T-helper 1 cell treated with Interleukin-12 subunit alpha and Interleukin-12 subunit beta and Interleukin-4 antibody, amounts not matched to agents 30 ng/mL and 1 ng/mL, for 36 hours (primary cell): ENCODE data around the gene HMGA1. TPM values are rescaled to one million over a fixed set of nuclear protein-coding genes. Genes with fewer than 3 reads are reported as not detected.

ENCODE experiments used
- intact Hi-C: fragments of 100-400 bp; cut with micrococcal nuclease; formaldehyde crosslinking; loops from one replicate; pipeline ENCODE4 v1.15.1; 2024
- total RNA-seq: library from RNA; stranded (reverse); gene quantifications from 2 replicates; pipeline ENCODE4 v1.2.3, GENCODE V29; 2022

The HMGA1 gene
- total RNA-seq, 1 donor from 2014 or later: 183 TPM

- intact Hi-C loops: loop anchor here (1.0 to 10.0 kb wide), 10 partner anchors 12 to 599 kb away; partner anchors contain the start of genes HMGA1, ITPR3, NUDT3 and RPS10
Measured at GRCh38 chr6:34223956-34224940, 12.4 kb upstream of the HMGA1 start.

DNA sequence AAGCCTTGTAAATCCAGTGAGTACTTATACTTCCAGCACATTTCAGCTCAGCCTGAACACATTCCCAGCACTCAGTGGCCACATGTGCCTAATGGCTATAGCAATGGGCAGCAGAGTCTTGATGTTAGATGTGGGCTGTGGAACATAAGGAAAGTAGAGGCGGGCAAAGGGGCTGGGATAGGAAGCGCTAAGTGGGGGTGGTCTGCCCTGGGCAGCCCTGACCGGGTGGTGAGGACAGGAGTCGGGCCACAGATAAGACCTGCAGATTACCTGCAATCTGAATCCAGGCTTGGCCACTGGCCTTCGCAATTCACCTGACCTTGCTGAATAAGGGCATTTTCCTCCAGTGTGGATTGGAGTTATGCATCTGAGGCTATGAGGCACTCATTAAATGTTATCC, 11.1 kb upstream of the HMGA1 start:
- intact Hi-C loops: loop anchor here (10.0 kb wide), 1 partner anchor 601 kb away; the partner anchor contains the start of gene ITPR3

GRCh38 chr6:34226066-34226465, 10.6 kb upstream of the HMGA1 start:
- intact Hi-C loops: loop anchor here (10.0 kb wide), 1 partner anchor 601 kb away; the partner anchor contains the start of gene ITPR3

- intact Hi-C loops: loop anchor here (10.0 kb wide), 1 partner anchor 602 kb away; the partner anchor contains the start of gene ITPR3
Measured at GRCh38 chr6:34226731-34227586, 9.7 kb upstream of the HMGA1 start.

GRCh38 chr6:34227761-34228421, 8.8 kb upstream of the HMGA1 start:
- intact Hi-C loops: loop anchor here (10.0 kb wide), 1 partner anchor 603 kb away; the partner anchor contains the start of gene ITPR3

GRCh38 chr6:34229877-34230276, 6.8 kb upstream of the HMGA1 start:
- intact Hi-C loops: loop anchor here (10.0 kb wide), 2 partner anchors 605 to 815 kb away; partner anchors contain the start of genes CUTA, ITPR3 and PHF1

GRCh38 chr6:34230653-34231371, 5.9 kb upstream of the HMGA1 start:
- intact Hi-C loops: loop anchor here (10.0 kb wide), 1 partner anchor 816 kb away; the partner anchor contains the start of genes CUTA and PHF1

DNA sequence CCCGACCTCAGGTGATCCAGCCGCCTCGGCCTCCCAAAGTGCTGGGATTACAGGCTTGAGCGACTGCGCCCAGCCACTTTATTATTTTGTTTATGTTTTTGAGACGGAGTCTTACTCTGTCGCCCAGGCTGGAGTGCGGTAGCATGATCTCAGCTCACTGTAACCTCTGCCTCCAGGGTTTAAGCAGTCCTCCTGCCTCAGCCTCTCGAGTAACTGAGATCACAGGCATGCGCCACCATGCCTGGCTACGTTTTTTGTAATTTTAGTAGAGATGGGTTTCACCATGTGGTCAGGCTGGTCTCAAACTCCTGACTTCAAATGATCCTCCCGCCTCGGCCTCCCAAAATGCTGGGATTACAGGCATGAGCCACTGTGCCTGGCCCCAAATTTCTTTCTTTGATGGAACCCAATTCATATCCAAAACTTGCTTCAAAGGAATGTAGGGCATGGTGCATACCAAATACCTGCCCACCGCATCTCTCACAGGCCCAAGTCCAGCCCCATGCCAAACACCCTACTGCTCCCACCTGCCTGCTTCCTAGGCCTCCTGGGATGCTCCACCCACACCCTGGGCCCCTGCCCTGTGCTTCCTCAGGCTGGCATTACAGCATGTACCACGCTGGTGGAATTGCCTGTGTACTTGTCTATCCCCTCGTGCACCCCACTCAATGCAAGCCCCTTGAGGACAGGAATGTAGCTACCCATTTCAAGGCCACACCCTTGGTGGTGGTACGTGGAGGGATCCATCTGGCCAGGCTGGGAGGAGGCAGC, 4.9 kb upstream of the HMGA1 start:
- intact Hi-C loops: loop anchor here (10.0 kb wide), 1 partner anchor 817 kb away; the partner anchor contains the start of genes CUTA and PHF1

GRCh38 chr6:34232901-34233300, 3.8 kb upstream of the HMGA1 start:
- intact Hi-C loops: loop anchor here (10.0 kb wide), 1 partner anchor 818 kb away; the partner anchor contains the start of genes CUTA and PHF1

DNA sequence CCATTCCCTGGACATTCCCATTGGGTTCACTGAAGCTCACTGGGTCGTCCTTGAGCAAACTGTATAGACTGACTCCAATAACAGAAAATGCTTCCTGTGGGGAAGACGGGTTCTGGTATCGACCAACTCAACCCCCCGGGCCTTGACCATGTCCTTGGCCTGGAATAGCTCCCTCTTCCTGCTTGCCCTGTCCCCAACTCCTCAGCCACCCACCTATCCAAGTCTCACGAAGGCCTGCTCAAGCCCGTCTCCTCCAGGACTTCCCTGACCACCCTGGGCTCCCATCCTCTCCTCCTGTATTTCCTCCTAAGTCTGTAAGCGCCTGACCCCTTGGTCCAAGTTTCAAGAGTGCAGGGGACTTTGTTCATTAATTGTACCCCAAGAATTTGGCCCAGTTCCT, 2.8 kb upstream of the HMGA1 start:
- intact Hi-C loops: loop anchor here (10.0 kb wide), 1 partner anchor 819 kb away; the partner anchor contains the start of genes CUTA and PHF1

- intact Hi-C loops: loop anchor here (5.0 to 10.0 kb wide), 4 partner anchors 52 to 820 kb away; partner anchors contain the start of genes CUTA, ILRUN and PHF1
Measured at GRCh38 chr6:34234667-34235306, 1.9 kb upstream of the HMGA1 start.

GRCh38 chr6:34235307-34236130, 1.2 kb upstream of the HMGA1 start:
- intact Hi-C loops: loop anchor here (1.0 to 10.0 kb wide), 10 partner anchors 11 to 821 kb away; partner anchors contain the start of genes CUTA, ILRUN, NUDT3 and PHF1

- intact Hi-C loops: loop anchor here (1.0 to 10.0 kb wide), 10 partner anchors 12 to 821 kb away; partner anchors contain the start of genes CUTA, ILRUN, NUDT3 and PHF1
Measured at GRCh38 chr6:34236131-34236442, 586 bp upstream of the HMGA1 start.

- intact Hi-C loops: loop anchor here (5.0 to 10.0 kb wide), 4 partner anchors 55 to 823 kb away; partner anchors contain the start of genes CUTA, ILRUN and PHF1
Measured at GRCh38 chr6:34237316-34237721, 646 bp downstream of the HMGA1 start.

DNA sequence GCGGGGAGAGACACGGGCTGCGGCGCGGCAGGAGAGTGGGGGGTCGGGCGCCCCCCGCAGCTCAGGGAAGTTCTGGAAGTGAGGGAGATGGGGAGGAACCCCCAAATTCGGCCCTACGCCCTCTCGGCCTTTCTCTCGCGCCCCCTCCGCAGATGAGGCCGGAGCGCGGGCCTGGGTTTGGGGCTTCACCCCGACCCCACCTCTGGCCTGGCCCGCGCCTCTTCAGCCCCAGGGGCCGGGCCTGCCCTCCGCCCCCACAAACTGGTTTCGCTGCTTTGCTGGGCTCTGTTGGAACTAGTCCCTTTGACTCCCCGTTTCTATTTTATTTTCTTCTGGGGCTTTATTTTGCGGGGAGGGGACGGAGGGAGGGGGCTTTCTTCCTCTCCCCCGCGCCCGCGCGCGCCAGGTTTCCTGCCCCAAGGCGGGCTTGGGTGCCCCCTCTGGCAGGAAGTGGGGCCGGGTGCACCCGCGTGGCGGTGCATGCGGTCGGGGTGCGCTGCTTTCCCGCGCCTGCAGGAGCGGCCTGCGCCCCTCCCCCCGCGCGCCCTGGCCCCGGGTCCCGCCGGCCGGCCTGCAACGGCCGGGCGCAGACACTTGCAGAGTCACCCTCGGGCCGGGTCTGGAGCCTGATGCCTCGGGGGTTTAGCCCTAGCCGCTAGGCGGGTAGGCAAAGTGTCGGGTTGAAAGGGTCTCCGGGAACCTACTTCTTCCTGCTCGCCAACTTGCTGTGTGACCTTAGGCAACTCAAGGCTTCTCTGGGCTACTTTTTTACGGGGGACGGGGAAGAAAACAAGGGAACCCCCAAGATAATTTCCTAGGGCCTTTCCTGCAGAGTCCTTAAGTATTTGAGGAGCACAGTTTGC, 1.3 kb downstream of the HMGA1 start:
- intact Hi-C loops: loop anchor here (5.0 to 10.0 kb wide), 4 partner anchors 56 to 823 kb away; partner anchors contain the start of genes CUTA, ILRUN and PHF1
